PC-9 (cell line): Measurements from ENCODE around the gene RCN1.

Experiments
- CTCF ChIP-seq: fragments of 200-600 bp; sonication (generic); conservative IDR thresholded peaks from 2 replicates; pipeline ENCODE4 v1.6.1; 2017; ENCODE audit warnings: mixed run types, antibody characterized with exemption, mild to moderate bottlenecking, moderate library complexity
- EZH2 ChIP-seq: fragments of 200-600 bp; sonication (generic); IDR thresholded peaks from 2 replicates; pipeline ENCODE4 v1.8.0; 2017; ENCODE audit warnings: antibody characterized with exemption, low read depth

- TF ChIP-seq CTCF (no peak), EZH2 (no peak)
Measured at GRCh38 chr11:32115446-32115845, 24.6 kb downstream of the RCN1 start.
